Skeletal muscle satellite cell (primary cell): ENCODE measurements around the gene SYNGR1.

ENCODE experiments used
- H3K27me3 ChIP-seq: 2 replicates; pipeline ENCODE4 v1.7.0; 2013; ENCODE audit warnings: low read length; ENCODE audit not compliant: control insufficient read depth, insufficient read depth
- H3K36me3 ChIP-seq: 2 replicates; pipeline ENCODE4 v1.7.0; 2013; ENCODE audit warnings: mild to moderate bottlenecking, control low read depth, low read length; ENCODE audit not compliant: insufficient read depth
- H3K4me1 ChIP-seq: 2 replicates; pipeline ENCODE4 v1.7.0; 2013; ENCODE audit warnings: low read length; ENCODE audit not compliant: control insufficient read depth, insufficient read depth
- H3K4me2 ChIP-seq: 2 replicates; pipeline ENCODE4 v1.7.0; 2013; ENCODE audit warnings: mild to moderate bottlenecking, low read length
- H3K4me3 ChIP-seq: 2 replicates; pipeline ENCODE4 v1.7.0; 2013; ENCODE audit warnings: low read length
- H3K9ac ChIP-seq: 2 replicates; pipeline ENCODE4 v1.7.0; 2013; ENCODE audit warnings: mild to moderate bottlenecking, low read depth, low read length, moderate library complexity
- H3K9me3 ChIP-seq: replicated peaks from 2 replicates; pipeline ENCODE4 v1.7.0; 2013; ENCODE audit warnings: mild to moderate bottlenecking, control low read depth, low read length

The SYNGR1 gene

GRCh38 chr22:39417641-39418040 is 67.8 kb downstream of the SYNGR1 start:
- Histone ChIP-seq H3K4me1 (no peaks in the 10 kb centered on the region), H3K9ac (no peak overlapping the region), H3K4me3 (no peak overlapping the region), H3K36me3 (peaks cover 54% of the 10 kb centered on the region), H3K27me3 (no peaks in the 10 kb centered on the region), H3K4me2 (no peak overlapping the region), H3K9me3 (no peaks in the 10 kb centered on the region)

GRCh38 chr22:39418696-39419095 is 68.9 kb downstream of the SYNGR1 start:
- Histone ChIP-seq H3K4me3 (no peak overlapping the region), H3K4me2 (no peak overlapping the region), H3K27me3 (no peaks in the 10 kb centered on the region), H3K9ac (no peak overlapping the region), H3K9me3 (no peaks in the 10 kb centered on the region), H3K4me1 (no peaks in the 10 kb centered on the region), H3K36me3 (peaks cover 54% of the 10 kb centered on the region)

GRCh38 chr22:39419096-39419495 is 69.3 kb downstream of the SYNGR1 start:
- Histone ChIP-seq H3K4me2 (no peak overlapping the region), H3K36me3 (peaks cover 57% of the 10 kb centered on the region), H3K4me1 (no peaks in the 10 kb centered on the region), H3K27me3 (no peaks in the 10 kb centered on the region), H3K4me3 (no peak overlapping the region), H3K9ac (no peak overlapping the region), H3K9me3 (no peaks in the 10 kb centered on the region)

GRCh38 chr22:39419911-39420310 is 70.1 kb downstream of the SYNGR1 start:
- no peaks in the 10 kb centered on the region for H3K4me1 ChIP-seq
- H3K4me2 ChIP-seq, result no peak overlapping the region
- peaks cover 61% of the 10 kb centered on the region for H3K36me3 ChIP-seq
- no peak overlapping the region for H3K4me3 ChIP-seq
- H3K9ac ChIP-seq, result no peak overlapping the region
- H3K27me3 ChIP-seq, result no peaks in the 10 kb centered on the region
- no peaks in the 10 kb centered on the region for H3K9me3 ChIP-seq

DNA sequence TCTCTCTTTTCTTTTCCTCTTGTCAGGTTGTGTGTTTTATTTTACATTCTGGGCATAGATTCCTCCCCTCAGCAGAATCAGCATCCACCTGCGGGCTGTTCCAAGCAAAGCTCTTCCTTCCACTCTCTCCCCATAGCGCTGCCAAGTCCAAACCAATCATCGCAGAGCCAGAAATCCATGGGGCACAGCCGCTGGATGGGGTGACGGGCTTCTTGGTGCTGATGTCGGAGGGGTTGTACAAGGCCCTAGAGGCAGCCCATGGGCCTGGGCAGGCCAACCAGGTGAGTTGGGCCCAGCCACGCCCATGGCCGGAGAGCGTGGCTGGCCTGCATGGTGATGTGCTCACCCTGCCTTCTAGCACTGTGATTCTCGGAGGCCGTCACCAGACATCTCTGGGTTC is 71.9 kb downstream of the SYNGR1 start:
- H3K4me1 ChIP-seq, result no peaks in the 10 kb centered on the region
- H3K4me2 ChIP-seq, result no peak overlapping the region
- no peaks in the 10 kb centered on the region for H3K9me3 ChIP-seq
- peaks cover 49% of the 10 kb centered on the region for H3K36me3 ChIP-seq
- no peaks in the 10 kb centered on the region for H3K27me3 ChIP-seq
- H3K9ac ChIP-seq, result no peak overlapping the region
- H3K4me3 ChIP-seq, result no peak overlapping the region

DNA sequence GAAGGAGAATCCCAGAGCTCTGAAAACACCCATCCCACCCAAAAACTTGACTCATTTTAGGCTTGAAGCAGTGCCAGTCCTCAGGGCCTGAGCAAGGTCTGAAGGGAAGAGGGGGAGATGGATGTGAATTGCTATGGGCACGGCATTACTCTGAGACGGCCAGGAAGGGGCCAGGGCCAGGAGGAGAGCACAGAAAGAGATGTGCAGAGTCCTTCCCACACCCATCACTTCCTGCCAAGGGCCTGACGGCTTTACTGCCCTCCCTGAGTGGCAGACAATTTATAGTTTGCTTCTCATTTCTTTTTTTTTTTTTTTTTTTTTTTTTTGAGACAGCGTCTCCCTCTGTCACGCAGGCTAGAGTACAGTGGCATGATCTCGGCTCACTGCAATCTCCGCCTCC is 72.3 kb downstream of the SYNGR1 start:
- Histone ChIP-seq H3K27me3 (no peaks in the 10 kb centered on the region), H3K4me1 (no peaks in the 10 kb centered on the region), H3K9ac (no peak overlapping the region), H3K4me3 (no peak overlapping the region), H3K9me3 (no peaks in the 10 kb centered on the region), H3K36me3 (peaks cover 49% of the 10 kb centered on the region), H3K4me2 (no peak overlapping the region)

DNA sequence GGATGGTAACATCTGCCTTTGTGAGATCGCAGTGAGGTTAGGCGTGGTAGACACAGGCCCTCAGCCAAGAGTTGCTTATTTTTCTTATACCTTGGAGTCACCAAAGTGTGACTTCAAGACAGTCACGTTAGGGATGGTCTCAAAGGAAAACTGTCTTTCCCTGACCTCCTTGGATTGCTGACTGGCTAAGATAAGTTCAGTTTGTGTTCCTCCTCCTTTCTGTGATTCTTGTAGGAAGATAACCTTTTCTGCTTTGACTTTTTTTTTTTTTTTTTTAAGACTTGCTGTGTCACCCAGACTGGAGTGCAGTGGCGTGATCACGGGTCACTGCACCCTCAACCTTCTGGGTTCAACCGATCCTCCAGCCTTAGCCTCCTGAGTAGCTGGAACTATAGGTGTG is 72.9 kb downstream of the SYNGR1 start:
- no peak overlapping the region for H3K4me3 ChIP-seq
- H3K27me3 ChIP-seq, result no peaks in the 10 kb centered on the region
- peaks cover 51% of the 10 kb centered on the region for H3K36me3 ChIP-seq
- no peak overlapping the region for H3K4me2 ChIP-seq
- no peak overlapping the region for H3K9ac ChIP-seq
- H3K4me1 ChIP-seq, result no peaks in the 10 kb centered on the region
- H3K9me3 ChIP-seq, result no peaks in the 10 kb centered on the region

GRCh38 chr22:39423976-39424375 is 74.2 kb downstream of the SYNGR1 start:
- Histone ChIP-seq H3K9ac (no peak overlapping the region), H3K27me3 (no peaks in the 10 kb centered on the region), H3K4me3 (no peak overlapping the region), H3K4me2 (no peak overlapping the region), H3K4me1 (no peaks in the 10 kb centered on the region), H3K9me3 (no peaks in the 10 kb centered on the region), H3K36me3 (peaks cover 48% of the 10 kb centered on the region)

- Histone ChIP-seq H3K4me2 (no peak overlapping the region), H3K9me3 (no peaks in the 10 kb centered on the region), H3K4me3 (no peak overlapping the region), H3K4me1 (peaks cover 2% of the 10 kb centered on the region), H3K36me3 (peaks cover 36% of the 10 kb centered on the region), H3K27me3 (no peaks in the 10 kb centered on the region), H3K9ac (no peak overlapping the region)
These were observed 76.7 kb downstream of the SYNGR1 start for GRCh38 chr22:39426380-39427043.

DNA sequence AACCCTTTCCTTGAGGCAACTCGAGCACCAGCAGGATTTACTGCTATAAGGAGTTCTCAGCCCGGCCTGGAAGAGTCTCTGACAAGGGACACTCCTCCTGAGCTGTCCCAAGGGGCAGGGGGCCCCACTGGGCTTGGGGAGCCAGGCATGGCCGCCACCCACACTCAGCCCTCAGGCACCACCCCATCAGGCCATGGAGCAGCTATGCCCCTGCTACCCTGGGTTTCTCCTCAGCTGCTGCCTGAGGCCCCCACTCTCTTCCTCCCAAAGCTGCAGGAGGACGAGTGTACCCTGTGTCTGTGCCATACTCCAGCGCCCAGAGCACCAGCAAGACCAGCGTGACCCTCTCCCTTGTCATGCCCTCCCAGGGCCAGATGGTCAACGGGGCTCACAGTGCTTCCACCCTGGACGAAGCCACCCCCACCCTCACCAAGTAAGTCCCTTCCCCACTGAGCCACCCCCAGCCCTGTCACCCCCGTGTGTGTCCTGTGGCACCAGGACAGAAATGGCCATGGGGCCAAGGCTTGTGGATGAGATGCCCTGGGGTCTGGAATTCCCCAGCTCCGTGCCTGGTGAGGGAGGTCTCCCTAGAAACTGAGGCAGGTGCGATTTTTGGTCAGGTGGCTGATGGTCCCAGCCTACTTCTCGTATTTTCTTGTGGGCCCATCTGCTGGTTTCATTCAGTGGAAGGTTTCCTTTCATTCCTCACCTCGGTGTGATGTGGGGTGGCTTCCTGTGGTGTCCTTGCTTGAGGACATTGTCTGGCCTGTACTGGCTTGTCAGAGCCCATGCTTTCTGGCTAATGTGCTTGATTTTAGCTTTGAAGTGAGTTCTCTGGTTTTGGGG is 78.2 kb downstream of the SYNGR1 start:
- Histone ChIP-seq H3K9me3 (no peaks in the 10 kb centered on the region), H3K4me2 (no peak overlapping the region), H3K9ac (no peak overlapping the region), H3K4me3 (no peak overlapping the region), H3K27me3 (no peaks in the 10 kb centered on the region), H3K36me3 (peaks cover 49% of the 10 kb centered on the region), H3K4me1 (peaks cover 8% of the 10 kb centered on the region)

- peaks cover 8% of the 10 kb centered on the region for H3K4me1 ChIP-seq
- H3K9ac ChIP-seq, result no peak overlapping the region
- H3K27me3 ChIP-seq, result no peaks in the 10 kb centered on the region
- H3K4me2 ChIP-seq, result no peak overlapping the region
- peaks cover 49% of the 10 kb centered on the region for H3K36me3 ChIP-seq
- H3K9me3 ChIP-seq, result no peaks in the 10 kb centered on the region
- no peak overlapping the region for H3K4me3 ChIP-seq
These were observed 78.8 kb downstream of the SYNGR1 start for GRCh38 chr22:39428597-39429071.
